ENCODE data around the gene P3H2. TPM values are rescaled to one million over a fixed set of nuclear protein-coding genes. Genes with fewer than 3 reads are reported as not detected.

Gene P3H2
- total RNA-seq, 1 experiment from 2014 or later: 0.76 TPM

- TF ChIP-seq YY1 (IDR thresholded peaks at IDR 0.05; ENCODE audit: extremely low read depth, insufficient replicate concordance, low read depth, low read length) (no peak), POLR2AphosphoS5 (IDR thresholded peaks at IDR 0.05; ENCODE audit: low read depth, low read length) (no peak), SP1 (IDR thresholded peaks at IDR 0.05; ENCODE audit: low read depth) (no peak), EZH2phosphoT487 (IDR thresholded peaks at IDR 0.05; ENCODE audit: borderline replicate concordance) (no peak), JUND (IDR thresholded peaks at IDR 0.05) (no peak), EZH2 (IDR thresholded peaks at IDR 0.05) (no peak), CBX3 (IDR thresholded peaks at IDR 0.05; ENCODE audit: low read depth) (no peak), SRF (IDR thresholded peaks at IDR 0.05; ENCODE audit: low read depth) (no peak)
Measured at GRCh38 chr3:190089711-190090110, 31.0 kb downstream of the P3H2 start (continued).

- POLR2A ChIA-PET: no interaction called here
- Histone ChIP-seq H3K4me1 (ENCODE audit: control insufficient read depth in 1 of 2, insufficient read depth in 2 of 2, low read length in 2 of 2) (no peaks in the 10 kb centered on the region), H3K4me2 (ENCODE audit: low read length) (no peak overlapping the region), H3K27ac (ENCODE audit: low read depth, low read length) (no peak overlapping the region), H3K4me3 (replicated peaks in 1 of 2; ENCODE audit: low read depth in 1 of 2, low read length in 2 of 2) (no peak overlapping the region), H2AFZ (ENCODE audit: low read depth, low read length, poor library complexity, severe bottlenecking) (no peak overlapping the region), H3K9ac (ENCODE audit: low read length) (no peak overlapping the region), H3K79me2 (ENCODE audit: insufficient read depth, low read length) (no peaks in the 10 kb centered on the region), H3K9me3 (ENCODE audit: control insufficient read depth in 1 of 2, insufficient read depth in 1 of 2, low read depth in 1 of 2, low read length in 2 of 2) (no peaks in the 10 kb centered on the region), H3K27me3 (ENCODE audit: insufficient read depth, low read length) (no peaks in the 10 kb centered on the region), H4K20me1 (ENCODE audit: insufficient read depth) (no peaks in the 10 kb centered on the region), H3K36me3 (ENCODE audit: control insufficient read depth in 1 of 2, insufficient read depth in 2 of 2, low read length in 2 of 2) (no peaks in the 10 kb centered on the region), H3K9me2 (ENCODE audit: insufficient read depth) (no peaks in the 10 kb centered on the region)
- TF ChIP-seq TCF7L2 (IDR thresholded peaks at IDR 0.05; ENCODE audit: borderline replicate concordance, extremely low read depth, insufficient read depth, insufficient read length): no peak
- intact Hi-C loops (cut with micrococcal nuclease): no loop called here
- DNase-seq (ENCODE audit: low read depth, low spot score) (no peak), ATAC-seq (no peak)
- CTCF ChIA-PET: no interaction called here
- no TSS peak for BruUV-seq (replicated peaks)
- RAD21 ChIA-PET (ENCODE audit: low non-redundant PET in 1 of 2, low total read pairs in 2 of 2, uncharacterized antibody in 2 of 2, unreplicated experiment in 2 of 2): no interaction called here
Measured at GRCh38 chr3:190088890-190089289, 31.8 kb downstream of the P3H2 start.

- Histone ChIP-seq H3K9me3 (ENCODE audit: control insufficient read depth in 1 of 2, insufficient read depth in 1 of 2, low read depth in 1 of 2, low read length in 2 of 2) (no peaks in the 10 kb centered on the region), H3K79me2 (ENCODE audit: insufficient read depth, low read length) (no peaks in the 10 kb centered on the region), H3K4me3 (replicated peaks in 1 of 2; ENCODE audit: low read depth in 1 of 2, low read length in 2 of 2) (no peak overlapping the region), H3K4me1 (ENCODE audit: control insufficient read depth in 1 of 2, insufficient read depth in 2 of 2, low read length in 2 of 2) (no peaks in the 10 kb centered on the region), H2AFZ (ENCODE audit: low read depth, low read length, poor library complexity, severe bottlenecking) (no peak overlapping the region), H4K20me1 (ENCODE audit: insufficient read depth) (no peaks in the 10 kb centered on the region), H3K27me3 (ENCODE audit: insufficient read depth, low read length) (no peaks in the 10 kb centered on the region), H3K4me2 (ENCODE audit: low read length) (no peak overlapping the region), H3K27ac (ENCODE audit: low read depth, low read length) (no peak overlapping the region), H3K9ac (ENCODE audit: low read length) (no peak overlapping the region), H3K9me2 (ENCODE audit: insufficient read depth) (no peaks in the 10 kb centered on the region), H3K36me3 (ENCODE audit: control insufficient read depth in 1 of 2, insufficient read depth in 2 of 2, low read length in 2 of 2) (no peaks in the 10 kb centered on the region)
- TF ChIP-seq EZH2phosphoT487 (IDR thresholded peaks at IDR 0.05; ENCODE audit: borderline replicate concordance): no peak
- TF ChIP-seq EZH2 (IDR thresholded peaks at IDR 0.05): no peak
- no peak for TF ChIP-seq POLR2AphosphoS5 (IDR thresholded peaks at IDR 0.05; ENCODE audit: low read depth, low read length)
- no peak for TF ChIP-seq SRF (IDR thresholded peaks at IDR 0.05; ENCODE audit: low read depth)
- no peak for TF ChIP-seq CTCF (IDR thresholded peaks at IDR 0.05 in 2 of 3, conservative IDR thresholded peaks at IDR 0.05 in 1 of 3; ENCODE audit: borderline replicate concordance in 1 of 3, insufficient read depth in 1 of 3, low read depth in 2 of 3, low read length in 2 of 3)
- no peak for TF ChIP-seq MAX (IDR thresholded peaks at IDR 0.05)
- no peak for TF ChIP-seq ELF1 (IDR thresholded peaks at IDR 0.05; ENCODE audit: borderline replicate concordance, low read depth)
- TF ChIP-seq CEBPB (IDR thresholded peaks at IDR 0.05; ENCODE audit: low read depth): no peak
- TF ChIP-seq JUND (IDR thresholded peaks at IDR 0.05): no peak
- no peak for TF ChIP-seq SP1 (IDR thresholded peaks at IDR 0.05; ENCODE audit: low read depth)
- TF ChIP-seq FOSL1 (IDR thresholded peaks at IDR 0.05; ENCODE audit: low read depth): no peak
- no peak for TF ChIP-seq EGR1 (IDR thresholded peaks at IDR 0.05; ENCODE audit: low read depth)
- no peak for TF ChIP-seq POLR2A (IDR thresholded peaks at IDR 0.05; ENCODE audit: borderline replicate concordance, extremely low read depth, insufficient read depth, insufficient read length)
- no peak for TF ChIP-seq ATF3 (IDR thresholded peaks at IDR 0.05)
- intact Hi-C loops (cut with micrococcal nuclease): no loop called here
- no TSS peak for BruUV-seq (replicated peaks)
- ChIA-PET RAD21 (ENCODE audit: low non-redundant PET in 1 of 2, low total read pairs in 2 of 2, uncharacterized antibody in 2 of 2, unreplicated experiment in 2 of 2) (no interaction called here), POLR2A (no interaction called here), CTCF (no interaction called here)
- ATAC-seq (no peak), DNase-seq (ENCODE audit: low read depth, low spot score) (no peak)
Measured at GRCh38 chr3:190086191-190086590, 34.5 kb downstream of the P3H2 start.

Data from HCT116 (cell line).